HG03039 (cell line): Measurements from ENCODE around the gene ROR2.
"Not testable (repeated sequence)": the region's sequence is repeated elsewhere in the genome, so short reads cannot be mapped to it uniquely, and the experiment has no call there.

ENCODE experiments used
- ATAC-seq: cut with Tn5 transposase; IDR thresholded peaks from one replicate; pipeline ENCODE4 v1.9.1; 2021; ENCODE audit warnings: mild to moderate bottlenecking, moderate library complexity; ENCODE audit not compliant: unreplicated experiment

Gene ROR2

DNA sequence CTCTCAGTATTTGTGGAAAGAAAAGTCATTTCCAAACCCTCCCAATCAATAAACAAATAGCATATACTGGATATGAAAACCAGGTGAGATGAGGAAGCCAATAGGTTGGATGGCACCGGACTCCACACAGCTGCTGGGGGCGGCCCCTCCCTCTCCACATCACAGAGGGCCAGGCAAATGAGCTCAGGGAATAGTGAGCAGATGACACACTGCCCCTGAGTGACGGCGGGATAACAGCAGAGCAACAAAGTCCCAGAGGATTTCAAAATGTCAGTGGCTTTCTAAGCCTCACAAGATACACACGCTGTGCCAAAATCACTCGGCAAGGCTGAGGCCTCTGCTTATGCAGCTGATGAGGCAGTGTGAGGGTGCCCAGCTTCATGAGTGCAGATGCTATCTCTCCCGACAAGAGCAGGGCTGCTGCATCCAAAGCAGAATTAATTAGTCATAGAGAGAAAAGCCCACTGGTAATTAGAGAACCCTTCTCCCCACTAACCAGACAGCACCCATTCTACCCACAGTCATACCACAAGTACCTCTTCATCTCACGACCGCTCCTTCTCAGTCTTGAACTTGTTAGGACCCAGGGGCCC, 291.4 kb downstream of the ROR2 start:
- no peak for ATAC-seq

DNA sequence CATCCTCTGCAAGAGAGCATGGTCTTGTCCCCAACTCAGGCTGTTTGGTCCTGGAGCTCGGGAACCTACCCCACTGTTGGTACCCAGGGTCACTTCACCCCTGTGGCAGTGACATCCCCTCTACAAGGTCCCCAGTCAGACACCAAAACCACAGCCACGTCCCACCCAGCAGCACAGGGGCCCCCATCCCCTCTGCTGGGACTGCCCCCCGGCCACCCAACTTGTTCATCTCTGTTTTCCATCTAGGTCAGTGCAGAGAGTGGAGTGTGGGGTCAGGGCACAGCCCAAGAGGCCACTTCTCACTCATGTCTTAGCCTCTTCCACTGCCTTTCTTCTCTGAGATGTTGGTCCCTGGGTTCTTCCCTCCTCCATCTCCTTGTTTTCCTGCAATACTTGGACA, 292.5 kb downstream of the ROR2 start:
- no peak for ATAC-seq

DNA sequence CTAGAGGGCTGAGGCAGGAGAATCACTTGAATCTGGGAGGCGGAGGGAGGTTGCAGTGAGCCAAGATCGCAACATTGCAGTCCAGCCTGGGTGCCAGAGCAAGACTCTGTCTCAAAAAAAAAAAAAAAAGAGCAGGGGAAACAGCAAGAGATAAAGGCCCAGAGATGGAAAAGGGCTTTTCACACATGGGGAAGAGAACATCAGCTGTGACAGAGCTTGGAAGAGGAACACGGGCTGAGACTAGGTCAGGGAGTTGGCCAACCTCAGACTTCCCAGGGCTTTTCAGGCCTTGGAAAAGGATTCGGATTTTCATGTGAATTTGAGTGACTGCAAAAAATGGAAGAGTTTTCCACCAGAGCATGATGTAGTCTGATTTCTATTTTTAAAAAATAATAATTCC, 294.4 kb downstream of the ROR2 start:
- ATAC-seq, result no peak

DNA sequence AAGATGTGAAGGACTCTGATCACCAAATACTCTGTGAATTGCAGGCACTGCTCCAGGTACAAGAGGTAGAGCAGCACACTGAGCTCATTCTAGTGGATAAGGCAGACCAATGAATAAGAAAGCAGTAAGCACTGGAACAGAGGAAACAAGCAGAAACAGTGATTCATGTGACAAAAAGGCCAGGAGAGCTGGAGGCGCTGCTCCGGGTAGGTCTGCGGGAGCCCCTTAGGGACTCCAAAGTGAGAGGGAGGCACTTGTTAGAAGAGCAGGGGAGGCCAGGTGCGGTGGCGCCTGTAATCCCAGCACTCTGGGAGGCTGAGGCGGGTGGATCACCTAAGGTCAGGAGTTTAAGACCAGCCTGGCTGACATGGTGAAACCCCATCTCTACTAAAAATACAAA, 294.8 kb downstream of the ROR2 start:
- no peak for ATAC-seq

DNA sequence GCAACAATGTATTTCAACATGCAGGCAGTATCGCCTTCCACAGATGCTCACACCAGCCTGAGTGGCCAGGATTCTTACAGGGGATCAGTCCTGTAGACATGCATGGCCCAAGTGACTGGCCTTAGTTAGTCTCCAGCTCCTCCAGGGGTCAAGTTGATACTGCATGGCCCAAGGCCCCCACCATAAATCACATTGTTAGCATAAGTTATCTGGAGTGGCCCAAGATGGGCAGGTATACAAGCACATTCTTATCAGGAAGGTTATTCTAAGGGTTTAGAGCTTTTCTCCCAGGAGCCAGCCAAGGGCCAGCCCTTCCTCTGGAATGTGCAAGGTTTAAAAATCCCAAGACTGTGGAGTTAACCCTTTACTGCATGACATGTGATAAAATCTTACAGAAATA, 295.5 kb downstream of the ROR2 start:
- no peak for ATAC-seq

DNA sequence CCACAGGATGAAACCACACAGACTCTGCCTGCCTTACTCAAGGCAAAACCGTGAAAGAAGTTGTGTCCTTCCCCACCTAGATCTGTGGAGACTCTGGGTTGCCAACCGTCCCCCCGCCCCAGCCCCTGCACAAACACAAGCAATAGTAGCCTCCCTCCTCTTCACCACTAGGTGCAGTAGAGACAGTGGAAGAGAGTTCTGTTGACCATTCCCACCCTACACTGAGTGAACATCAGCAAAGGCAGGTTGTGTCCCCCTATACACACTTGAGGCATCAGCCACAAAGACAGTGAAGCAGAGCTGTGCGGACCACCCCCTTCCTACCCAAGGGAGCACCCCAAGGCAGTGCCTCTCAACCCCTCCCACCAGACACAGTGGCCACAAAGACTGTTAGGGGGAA, 302.7 kb downstream of the ROR2 start:
- ATAC-seq, result peak; percentile 5

DNA sequence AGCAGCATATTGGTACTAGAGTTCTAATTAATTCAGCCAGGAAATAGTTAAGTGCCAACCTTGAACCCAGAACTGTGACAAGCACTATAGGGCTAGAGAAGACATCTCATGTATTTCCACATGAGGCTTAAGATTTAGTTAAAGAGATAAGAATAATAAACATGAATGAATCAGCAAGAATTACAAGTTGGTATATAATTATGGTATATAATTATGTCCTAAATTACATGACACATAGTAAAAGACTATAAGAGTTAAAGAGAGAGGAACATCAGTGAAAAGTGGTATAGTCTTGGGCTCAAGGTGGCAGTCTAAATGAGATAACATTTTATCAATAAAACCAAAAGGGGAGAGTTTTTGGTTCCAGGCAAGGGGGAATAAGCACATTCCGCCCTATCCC, 303.3 kb downstream of the ROR2 start:
- ATAC-seq, result no peak

DNA sequence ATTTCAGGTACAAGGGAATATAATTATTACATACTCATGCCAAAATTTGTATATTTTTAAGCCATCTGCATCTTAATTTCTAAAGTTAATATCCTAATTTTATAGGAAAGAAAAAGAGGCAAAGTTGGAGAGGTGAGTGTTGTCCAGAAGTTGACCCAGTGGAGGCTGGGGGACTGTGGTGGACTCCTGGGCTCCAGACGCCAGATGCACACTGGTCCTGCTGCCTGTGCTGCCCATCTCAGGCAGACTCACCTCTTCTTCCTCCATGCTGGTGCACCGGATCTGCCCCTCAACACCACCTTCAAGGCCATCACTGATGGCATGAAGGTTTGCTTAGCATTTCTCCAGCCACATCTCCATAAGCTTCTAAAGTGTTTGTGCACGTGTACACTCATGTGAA, 305.6 kb downstream of the ROR2 start:
- ATAC-seq, result no peak

DNA sequence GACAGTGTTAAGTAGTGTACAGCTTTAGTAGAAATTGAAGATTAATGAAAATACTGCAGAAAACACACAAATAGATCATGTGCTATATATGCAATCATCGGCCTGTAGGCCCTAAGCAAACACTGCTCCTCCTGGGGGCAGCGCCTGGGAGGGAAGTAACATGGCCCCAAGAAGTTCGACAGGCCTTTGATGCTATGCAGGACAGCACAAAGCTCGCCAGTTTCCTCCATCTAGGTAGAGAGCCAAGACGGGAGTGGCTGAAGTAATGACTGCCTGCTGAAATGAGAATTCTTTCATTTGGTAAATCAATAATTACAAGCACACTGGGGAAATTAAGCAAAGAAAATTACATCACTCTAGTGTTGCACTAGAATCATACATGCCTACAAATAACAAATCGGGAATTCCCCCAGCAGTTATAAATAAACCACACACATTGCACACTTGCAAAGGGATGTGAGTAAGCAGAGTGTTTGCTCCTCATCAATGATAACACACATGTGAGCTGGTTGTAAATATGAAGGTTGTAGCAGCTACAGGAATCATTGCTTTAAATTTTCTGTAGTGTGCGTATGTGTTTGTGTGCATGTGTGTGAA, 306.4 kb downstream of the ROR2 start:
- no peak for ATAC-seq

DNA sequence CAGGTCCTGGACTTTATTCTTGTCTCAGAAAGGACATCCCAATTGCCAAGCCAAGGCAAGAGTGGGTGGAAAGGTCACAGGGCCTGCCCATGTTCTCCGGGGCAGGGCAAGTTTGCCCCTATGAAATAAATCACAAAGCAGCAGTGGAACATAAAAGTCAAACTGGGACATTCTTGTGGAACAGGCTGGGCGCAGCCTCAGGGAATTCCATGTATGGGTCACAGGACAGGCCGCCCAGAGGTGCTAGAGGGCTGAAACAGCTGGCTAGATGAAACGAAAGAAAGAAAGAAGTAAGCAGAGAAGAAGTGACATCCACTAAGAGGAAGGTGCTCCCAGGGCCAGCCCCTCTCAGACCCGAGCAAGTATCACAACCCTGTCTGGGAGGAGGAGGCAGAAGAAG, 307.3 kb downstream of the ROR2 start:
- no peak for ATAC-seq

DNA sequence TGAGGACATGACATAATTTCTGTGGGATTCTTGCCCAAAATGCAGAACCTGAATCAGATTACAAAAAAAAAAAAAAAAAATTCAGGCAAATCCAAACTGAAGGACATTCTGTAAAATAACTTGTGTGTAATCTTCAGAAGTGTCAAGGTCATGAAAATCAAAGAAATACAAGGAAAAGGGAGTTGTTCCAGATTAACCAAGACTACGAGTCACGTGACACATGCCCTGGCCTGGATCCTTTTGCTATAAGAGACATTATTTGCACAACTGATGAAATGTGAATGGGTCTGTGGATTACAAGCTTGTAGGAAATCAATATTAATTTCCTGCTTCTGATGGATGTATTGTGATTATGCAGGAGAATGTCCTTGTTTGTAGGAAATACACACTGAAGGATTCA, 309.6 kb downstream of the ROR2 start:
- no peak for ATAC-seq

DNA sequence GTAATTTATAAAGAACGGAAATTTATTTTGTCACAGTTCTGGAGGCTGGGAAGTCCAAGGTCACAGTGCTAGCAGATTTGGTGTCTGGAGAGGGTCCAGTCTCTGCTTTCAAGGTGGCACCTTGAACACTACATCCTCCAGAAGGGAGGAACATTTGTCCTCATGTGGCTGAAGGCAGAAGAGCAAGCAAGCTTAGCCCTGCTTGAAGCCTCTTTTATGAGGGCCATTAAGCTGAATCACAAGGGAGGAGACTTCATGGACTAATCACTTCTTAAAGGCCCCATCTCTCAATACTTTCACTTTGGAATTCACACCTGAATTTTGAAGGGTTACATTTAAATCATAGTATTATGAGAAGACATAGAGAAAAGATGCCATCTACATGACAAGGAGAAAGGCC, 311.0 kb downstream of the ROR2 start:
- no peak for ATAC-seq

DNA sequence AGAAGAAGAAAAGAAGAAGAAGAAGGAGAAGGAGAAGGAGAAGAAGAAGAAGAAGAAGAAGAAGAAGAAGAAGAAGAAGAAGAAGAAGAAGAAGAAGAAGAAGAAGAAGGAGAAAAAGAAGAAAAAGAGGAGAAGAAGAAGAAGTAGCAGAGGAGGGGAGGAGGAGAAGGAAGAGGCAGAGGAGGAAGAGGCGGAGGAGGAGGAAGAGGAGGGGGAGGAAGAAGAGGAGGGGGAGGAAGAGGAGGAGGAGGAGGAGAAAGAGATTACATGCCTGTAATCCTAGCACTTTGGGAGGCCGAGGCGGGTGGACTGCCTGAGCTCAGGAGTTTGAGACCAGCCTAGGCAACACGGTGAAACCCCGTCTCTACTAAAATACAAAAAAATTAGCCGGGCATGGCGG, 315.2 kb downstream of the ROR2 start:
- ATAC-seq, result not testable (repeated sequence)

DNA sequence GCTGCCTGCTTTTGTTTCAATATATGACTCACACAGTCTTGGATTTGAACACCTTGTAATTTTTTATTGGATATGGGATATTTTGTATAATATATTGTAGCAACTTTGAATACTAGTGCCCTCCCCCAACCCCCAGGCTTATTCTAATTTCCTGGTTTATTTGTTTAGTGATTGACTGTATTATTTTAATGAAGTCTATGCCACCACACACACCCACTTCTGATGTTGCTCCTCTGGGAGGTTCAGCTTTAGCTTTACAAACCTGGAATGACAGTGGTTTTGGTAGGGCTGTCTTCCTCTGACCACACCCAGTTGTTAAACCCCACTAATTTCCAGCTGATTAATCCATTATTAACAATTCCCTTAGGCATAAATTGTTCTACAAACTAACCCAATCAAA, 320.3 kb downstream of the ROR2 start:
- ATAC-seq, result no peak

DNA sequence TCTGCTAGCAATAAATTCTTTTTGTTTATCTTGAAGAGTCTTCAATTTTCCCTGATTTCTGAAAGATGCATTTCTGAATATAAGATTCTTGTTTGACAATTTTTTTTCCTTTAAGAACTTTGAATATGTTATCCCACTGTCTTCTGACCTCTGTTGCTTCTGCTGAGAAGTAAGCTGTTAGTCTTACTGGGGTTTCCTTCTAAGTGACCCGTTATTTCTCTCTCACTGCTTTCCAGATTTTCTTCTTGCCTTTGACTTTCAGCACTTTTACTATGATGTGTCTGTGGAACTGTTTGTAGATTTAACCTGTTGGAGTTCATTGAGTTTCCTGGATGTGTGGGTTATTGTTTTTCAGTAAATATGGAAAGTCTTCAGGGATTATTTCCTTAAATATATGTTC, 321.1 kb downstream of the ROR2 start:
- ATAC-seq, result no peak

DNA sequence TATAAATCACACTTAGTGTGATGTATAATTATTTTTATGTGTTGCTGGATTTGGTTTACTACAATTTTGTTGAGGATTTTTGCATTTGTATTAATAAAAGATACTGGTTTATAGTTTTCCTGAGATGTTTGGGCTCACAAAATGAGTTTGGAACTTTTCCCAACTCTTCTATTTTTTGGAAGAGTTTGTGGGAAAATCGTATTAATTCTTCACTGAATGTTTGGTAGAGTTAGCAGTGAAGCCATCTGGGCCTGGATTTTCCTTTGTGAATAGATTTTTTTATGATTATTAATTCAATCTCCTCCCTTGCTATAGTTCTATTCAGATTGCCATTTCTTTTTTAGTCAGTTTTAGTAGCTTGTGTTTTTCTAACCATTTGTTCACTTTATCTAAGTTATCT, 324.7 kb downstream of the ROR2 start:
- no peak for ATAC-seq

DNA sequence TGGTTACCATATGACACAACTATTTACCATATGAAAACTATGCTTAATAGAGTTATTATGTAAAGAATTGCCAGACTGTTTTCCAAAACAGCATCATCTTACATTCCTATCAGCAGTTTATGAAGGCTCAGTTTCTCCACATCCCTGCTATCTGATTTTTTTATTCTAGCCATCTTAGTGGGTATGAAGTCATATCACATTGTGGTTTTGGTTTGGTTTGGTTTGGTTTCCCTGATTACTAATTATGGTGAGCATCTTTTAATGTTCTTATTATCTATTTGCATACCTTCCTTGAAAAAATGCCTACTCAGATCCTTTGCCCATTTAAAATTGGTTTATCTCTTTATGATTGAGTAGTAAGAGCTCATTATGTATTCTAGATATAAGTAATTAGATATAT, 327.0 kb downstream of the ROR2 start:
- no peak for ATAC-seq

DNA sequence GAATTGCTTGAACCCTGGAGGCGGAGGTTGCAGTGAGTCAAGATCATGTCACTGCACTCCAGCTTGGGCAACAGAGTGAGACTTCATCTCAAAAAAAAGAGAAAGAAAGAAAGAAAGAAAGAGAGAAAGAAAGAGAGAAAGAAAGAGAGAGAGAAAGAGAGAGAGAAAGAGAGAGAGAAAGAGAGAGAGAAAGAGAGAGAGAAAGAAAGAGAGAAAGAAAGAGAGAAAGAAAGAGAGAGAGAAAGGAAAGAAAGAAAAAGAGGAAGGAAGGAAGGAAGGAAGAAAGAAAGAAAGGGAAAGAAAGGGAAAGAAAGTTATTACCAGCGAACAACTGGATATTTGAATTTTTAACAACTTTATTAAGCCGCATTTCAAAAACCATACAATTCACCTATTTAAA, 327.9 kb downstream of the ROR2 start:
- ATAC-seq, result not testable (repeated sequence)

DNA sequence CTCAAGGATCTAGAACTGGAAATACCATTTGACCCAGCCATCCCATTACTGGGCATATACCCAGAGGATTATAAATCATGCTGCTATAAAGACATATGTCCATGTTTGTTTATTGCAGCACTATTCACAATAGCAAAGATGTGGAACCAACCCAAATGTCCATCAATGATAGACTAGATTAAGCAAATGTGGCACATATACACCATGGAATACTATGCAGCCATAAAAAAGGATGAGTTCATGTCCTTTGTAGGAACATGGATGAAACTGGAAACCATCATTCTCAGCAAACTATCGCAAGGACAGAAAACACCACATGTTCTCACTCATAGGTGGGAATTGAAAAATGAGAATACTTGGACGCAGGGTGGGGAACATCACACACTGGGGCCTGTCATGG, 336.0 kb downstream of the ROR2 start:
- not testable (repeated sequence) for ATAC-seq

DNA sequence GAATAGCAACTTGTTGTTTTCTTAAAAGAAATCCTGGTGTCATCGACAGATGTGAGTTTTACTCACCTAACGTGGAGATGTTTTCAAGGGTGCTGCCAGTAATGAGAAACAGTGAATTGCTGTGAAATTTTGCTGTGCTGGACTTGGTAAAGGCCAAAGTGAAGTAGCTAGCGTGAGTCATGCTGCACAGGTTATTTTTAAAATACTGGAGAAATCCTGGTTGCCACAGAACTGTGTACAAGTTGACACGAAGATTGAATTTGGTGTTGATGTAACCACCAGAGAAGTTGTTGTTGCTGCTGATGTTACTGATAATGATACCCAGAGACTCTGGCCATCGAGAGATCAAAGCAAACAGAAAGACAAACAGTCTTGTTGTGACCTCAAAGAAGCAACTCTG, 338.4 kb downstream of the ROR2 start:
- no peak for ATAC-seq

DNA sequence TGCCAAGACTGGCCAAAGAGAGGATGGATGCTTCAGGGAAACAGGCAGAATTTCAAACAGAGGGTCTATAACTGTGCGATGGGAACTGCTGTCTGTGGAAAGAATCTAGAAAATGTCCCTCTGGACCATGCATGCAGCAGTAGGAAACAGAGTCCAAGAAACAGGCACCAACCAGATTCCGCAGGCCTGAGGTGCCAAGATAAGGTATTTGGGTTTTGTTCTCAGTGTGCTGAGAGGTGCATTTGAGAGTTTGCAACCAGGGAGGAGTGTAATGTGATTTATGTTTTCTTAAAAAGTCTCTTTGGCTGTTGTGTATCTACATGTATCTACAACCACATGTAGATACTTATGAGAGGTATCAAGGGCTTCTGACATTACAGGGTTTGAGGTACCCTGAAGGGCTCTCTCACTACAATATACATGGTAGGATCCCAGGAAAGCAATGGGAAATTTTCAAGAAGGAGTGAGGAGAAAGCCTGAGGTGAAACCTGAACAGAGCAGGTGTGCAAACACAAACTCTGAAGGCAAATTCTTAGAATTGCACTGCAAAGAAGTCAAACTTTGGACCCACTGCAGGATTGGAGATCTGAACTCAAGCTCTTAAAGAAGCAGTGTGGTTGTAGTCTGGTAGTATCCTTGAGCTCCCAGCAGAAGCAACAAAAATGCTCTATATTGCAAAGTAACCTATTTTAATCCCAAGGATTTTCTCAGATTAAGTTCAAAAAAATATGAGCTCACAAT, 343.6 kb downstream of the ROR2 start:
- ATAC-seq, result no peak

DNA sequence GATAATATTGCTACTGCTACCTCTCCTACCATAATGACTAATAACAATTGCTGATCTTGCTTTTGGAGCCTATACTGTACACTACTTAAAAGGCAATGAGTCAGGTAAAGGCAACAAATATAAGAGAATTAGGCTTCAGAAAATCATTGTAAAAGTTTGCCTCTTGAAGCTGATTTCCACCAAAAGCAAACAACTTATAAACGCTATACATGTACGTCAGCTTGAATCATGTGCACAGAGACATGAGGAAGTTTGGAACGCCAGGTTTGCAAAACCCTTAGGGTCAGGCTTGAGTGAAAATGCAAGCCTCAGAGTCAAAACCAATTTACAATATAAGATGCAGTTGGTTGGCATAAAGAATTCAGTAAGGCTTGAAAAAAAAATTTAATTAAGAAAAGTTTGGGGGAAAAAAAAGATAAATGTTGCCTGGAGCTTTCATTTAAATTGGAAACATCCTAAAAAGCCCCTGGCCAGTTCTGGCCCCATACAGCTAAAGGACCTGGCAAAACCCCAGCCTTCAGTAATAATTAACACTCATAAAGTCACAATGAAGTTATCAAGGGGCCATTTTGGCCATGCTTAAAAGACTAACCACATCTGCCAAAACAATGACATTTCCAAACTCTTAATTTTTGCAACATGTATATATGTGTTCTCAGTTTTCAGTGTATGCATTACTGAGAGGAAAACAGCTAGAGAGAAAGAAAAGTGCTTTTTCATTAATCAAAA, 345.4 kb downstream of the ROR2 start:
- ATAC-seq, result no peak
